GM19239 (cell line): ENCODE measurements around the gene BABAM2.
"Not testable (repeated sequence)": the region's sequence is repeated elsewhere in the genome, so short reads cannot be mapped to it uniquely, and the experiment has no call there.

Experiments used
- DNase-seq: peaks from one replicate; pipeline ENCODE4 v3.0.0; 2011; ENCODE audit warnings: low spot score; ENCODE audit not compliant: insufficient read length
- FAIRE-seq: peaks from 2 replicates; lab custom pipeline; 2011; peaks lifted over from hg19 to GRCh38; lab: Jason Lieb, UNC

The BABAM2 gene

DNA sequence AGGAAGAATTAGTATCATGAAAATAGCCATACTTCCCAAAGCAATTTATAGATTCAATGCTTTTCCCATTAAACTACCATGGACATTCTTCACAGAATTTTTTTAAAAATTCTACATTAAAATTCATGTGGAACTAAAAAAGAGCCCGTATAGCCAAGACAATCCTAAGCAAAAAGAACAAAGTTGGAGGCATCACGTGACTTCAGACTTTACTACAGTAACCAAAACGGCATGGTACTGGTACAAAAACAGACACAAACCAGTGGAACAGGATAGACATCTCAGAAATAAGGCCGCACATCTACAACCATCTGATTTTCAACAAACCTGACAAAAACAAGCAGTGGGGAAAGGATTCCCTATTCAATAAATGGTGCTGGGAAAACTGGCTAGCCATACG, 440.2 kb downstream of the BABAM2 start:
- DNase-seq, FAIRE-seq: not testable (repeated sequence)

DNA sequence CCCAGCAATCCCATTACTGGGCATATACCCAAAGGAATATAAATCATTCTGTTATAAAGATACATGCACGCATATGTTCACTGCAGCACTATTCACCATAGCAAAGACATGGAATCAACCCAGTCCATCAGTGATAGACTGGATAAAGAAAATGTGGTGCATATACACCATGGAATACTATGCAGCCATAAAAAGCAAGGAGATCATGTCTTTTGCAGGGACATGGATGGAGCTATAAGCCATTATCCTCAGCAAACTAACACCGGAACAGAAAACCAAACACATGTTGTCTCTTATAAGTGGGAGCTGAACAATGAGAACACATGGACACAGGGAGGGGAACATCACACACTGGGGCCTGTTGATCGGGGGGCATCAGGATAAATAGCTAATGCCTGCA, 441.3 kb downstream of the BABAM2 start:
- not testable (repeated sequence) for DNase-seq

DNA sequence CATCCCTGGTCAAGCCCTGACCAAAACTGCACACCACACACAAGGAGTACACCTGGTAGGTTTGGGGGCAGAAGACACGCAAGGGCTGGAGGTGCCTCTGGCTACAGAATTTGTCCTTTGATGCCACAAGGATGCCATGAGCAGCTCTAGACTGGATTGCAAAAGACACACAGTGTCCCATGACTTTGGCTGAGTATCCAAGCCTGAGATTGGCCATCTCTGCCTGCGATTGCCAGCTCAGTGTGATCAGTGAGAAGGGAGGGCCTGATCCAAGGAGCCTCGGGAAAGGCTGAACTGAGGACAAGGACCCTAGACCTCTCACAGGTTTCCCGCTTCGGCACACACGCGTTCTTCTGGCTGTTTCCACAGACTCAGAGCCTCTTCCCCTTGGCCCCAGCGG, 442.2 kb downstream of the BABAM2 start:
- FAIRE-seq (no peak), DNase-seq (no peak)

More for the DNA sequence above, 441.3 kb downstream of the BABAM2 start:
- FAIRE-seq = not testable (repeated sequence)

DNA sequence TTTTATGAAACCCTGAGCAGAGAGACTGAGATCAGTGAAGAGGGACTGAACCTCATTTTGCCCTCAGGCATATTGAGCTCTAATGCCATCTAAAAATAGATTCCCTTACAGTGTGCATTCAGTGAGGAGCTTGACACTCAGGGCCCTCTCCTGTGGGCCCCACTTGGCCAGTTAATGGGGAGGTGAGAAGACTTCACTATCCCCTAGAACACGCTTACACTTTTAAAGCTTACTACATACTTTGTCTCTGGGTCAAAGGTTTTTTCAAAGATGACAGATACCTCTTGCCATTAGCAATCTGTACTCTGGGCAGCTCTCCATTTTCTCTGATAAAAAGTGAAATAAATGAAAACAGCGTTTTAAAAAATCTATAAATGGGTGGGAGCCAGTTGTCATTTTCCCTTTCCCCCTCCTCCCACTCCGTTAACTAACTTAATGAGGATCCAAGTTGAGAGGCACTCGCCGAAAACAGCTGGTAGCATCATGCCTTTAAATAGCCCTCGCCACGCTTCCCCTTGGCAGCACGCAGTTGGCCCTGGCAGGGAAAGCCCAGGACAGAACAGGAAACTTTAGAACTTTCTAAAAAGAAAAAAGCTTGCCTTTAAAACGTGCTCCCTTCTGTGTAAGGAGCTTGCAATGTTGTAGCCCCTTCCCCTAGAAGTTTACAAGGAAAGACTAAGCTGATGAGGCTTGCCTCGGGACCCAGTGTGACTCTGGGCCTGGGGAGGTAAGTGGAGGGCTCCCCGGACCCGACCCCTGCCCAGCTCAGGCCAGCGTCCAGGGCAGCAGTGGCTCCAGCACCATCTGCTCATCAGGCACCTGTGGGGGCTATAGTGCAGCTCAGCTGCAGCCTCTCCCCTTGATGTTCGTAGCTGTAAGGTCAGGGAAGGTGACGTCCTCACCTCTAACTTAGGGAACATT, 443.3 kb downstream of the BABAM2 start:
- FAIRE-seq = no peak
- no peak for DNase-seq

DNA sequence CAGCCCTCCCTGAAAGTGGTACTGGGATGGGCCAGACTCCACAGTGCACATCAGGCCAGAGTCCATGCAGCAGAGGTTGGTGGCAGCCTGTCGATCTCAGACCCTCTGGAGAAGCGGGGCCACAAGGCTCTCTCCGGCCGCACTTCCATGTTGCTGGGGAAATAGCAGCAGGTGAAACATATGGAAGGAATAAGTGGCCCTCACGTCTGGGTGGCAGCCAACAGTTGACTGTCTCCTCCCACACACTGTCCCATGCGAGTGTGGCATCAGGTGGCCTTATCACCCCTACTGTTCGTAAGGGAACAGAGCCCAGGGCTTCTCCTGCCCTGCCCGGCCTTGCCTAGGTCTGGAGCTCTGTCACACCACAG, 444.0 kb downstream of the BABAM2 start:
- FAIRE-seq = no peak
- DNase-seq = no peak

DNA sequence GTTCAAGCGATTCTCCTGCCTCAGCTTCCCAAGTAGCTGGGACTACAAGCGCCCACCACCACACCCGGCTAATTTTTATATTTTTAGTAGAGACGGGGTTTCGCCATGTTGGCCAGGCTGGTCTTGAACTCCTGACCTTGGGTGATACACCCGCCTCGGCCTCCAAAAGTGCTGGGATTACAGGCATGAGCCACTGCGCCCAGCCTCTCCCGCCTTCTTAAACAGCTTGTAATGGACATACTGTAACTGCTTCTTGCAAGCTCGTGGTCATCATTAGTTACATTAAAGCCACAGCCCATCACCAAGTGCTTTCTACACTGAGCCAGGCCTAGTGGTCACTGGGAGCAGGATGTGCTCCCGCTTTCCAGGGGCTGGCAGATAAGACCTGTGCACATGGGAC, 444.7 kb downstream of the BABAM2 start:
- not testable (repeated sequence) for DNase-seq, FAIRE-seq

DNA sequence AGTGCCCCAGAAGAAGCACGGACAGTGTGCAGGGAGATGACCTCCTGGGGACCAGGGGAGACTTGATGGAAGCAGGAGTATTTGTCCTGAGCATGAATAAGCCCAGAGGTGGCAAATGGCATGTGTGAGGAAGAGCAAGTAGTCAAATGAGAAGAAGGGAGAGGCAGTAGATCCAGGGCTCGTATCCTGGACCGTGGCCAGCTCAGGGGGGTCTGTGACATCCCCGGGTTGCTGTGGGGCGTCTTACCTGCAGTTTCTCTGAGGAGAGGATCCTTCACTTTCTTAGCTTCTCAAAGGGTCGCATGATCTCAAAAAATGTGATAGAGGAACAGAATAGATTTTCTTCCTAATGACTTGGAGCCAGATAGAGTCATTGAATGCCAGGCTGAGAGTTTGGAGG, 445.1 kb downstream of the BABAM2 start:
- no peak for FAIRE-seq
- no peak for DNase-seq

DNA sequence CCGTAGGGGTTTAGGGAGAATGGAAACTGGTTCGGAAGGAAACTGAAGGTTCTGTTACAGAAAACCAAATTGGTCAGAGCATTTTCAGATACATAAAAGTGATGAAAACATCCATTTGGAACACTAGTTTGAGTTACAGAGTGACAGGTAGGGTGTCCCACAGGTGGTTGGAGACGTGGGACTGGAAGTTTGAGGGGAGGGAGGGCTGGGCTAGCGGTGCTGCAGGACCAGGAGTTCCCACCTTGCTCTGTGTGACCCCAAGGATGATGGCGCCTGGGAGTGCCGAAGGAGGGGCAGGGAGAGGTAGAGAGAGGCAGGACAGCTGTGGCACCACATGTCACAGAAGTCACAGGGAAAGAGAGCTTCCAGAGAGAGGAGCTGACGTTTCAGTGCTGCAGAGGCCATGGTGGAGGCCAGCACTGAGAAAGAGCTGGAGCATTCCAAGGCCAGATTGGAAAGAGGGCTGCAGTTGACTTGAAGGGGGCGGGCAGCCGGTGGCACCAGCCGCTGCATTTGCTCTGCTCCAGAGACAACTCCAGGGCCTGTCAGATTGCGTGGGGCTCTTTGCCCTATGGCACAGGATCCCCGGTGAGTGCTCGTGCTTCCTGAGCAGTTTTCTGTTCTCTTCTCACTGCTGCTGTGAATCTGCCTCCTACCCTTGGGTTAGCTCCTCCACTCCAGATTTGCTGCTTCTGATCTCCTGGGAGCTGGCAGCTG, 445.9 kb downstream of the BABAM2 start:
- FAIRE-seq = no peak
- no peak for DNase-seq

DNA sequence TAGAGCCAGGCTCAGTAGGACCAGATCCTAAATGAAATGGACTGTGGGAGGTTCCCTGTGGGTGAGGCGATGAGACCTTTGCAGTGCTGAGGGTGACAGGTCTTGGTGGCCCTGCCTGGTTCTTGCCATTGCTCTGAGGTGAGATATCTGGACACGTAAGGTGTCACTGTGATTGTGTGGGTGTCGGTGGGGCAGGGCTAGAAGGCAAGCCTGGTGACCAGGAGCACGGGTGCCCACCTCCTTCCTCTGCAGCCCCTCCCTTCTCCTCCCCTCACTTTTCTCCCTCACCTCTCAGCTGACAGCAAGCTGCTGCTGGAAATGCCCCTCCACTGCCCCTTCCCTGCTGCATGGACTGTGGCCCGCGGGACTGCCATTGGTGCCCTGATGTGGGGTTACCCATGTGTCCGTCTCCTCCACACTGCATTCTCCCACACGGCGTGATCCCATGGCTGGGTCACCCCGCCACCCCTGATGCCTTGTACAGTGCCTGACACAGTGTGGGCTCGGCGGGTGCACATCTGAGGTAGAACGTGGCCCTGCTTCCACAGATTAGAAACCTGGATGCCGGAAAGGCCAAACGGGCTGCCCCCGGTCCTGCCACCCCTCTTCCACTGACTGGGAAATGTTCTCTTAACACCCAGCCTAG, 446.6 kb downstream of the BABAM2 start:
- DNase-seq (no peak), FAIRE-seq (no peak)

DNA sequence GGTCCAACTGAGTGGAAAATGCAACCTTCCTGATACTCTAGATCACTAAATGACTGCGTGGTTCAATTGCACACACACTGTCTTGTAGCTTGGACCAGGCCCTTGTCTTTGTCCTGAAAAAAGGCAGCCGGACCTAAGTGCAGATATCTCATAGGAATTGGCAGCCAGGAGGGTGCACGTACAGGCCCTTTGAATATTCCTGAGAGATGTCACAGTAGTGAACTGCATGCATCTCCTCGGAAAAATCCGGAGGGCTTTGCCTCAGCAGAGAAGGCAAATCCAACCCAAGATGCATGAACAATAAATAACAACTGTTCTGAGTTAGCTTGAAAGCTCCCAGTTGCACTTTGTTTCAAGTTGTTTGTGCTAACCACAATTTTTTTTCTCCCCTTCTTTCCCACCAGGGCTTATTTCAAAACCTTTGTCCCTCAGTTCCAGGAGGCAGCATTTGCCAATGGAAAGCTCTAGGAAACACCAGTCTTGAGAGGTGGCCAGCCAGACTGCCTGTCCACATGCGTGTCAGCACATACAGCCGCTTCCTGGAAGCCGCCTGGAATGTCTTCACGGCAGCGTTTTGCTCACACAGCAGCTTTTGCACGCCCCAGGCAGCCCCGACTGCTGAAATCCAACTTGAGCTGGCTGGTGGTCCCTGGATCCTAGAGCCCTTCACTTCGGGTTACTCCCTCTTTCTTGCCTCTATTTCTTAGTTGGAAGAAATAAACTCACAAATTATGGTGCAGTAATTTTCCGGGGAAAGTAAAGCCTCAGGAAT, 447.7 kb downstream of the BABAM2 start:
- DNase-seq (no peak), FAIRE-seq (no peak)

DNA sequence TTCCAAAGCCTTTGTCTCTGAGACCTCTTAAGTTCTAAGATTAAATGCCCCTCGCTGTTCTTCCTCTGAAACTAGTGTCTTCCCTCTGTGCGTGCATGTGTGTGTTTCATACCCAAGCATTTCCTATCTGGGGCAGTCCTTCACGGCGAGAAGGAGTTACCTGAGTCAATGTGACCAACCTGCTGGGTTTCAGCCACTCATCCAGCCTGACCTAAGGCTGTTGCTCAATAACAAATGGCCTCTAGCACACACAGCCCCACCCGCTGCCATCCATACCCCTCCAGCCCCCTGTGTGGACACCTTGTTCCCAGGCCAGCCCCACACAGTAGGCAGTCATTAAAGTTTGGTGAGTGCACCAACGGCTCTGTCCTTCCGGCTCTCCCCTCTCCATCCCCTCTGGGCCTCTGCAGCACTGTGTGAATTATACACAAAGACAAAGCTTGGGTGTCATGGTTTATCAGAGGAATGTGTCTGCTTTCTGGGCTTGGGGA, 448.3 kb downstream of the BABAM2 start:
- DNase-seq (no peak), FAIRE-seq (no peak)

DNA sequence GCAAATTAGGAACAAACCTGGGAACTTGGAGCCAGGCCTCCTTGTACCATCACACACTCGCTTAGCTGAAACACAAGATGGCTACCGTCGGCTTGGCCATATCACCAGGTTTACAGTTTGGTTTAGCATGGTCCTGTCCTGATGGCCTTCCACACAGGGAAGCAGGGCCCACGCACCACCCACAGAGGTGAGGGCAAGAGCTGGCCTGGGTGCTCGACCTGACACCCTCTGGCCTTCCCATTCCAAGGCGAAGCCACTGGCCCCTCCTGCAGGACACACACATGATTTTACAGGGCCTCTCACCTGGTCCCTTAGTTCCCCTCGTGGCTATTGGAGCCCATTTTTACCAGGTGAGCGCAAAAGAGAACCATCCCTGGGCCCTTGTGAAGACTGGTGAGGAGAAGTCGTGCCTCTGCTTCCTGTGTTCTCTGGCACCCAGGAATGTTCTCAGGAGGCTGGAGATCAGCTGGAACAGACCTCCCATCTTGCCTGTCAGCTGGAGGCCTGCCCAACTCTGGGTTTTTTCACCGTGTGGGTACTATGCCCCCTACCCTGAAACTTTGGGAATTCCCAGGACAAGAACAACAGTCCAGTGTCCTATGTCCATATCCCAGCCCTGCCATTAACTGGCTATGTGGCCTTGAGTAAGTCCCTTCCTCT, 449.1 kb downstream of the BABAM2 start:
- DNase-seq (no peak), FAIRE-seq (no peak)

DNA sequence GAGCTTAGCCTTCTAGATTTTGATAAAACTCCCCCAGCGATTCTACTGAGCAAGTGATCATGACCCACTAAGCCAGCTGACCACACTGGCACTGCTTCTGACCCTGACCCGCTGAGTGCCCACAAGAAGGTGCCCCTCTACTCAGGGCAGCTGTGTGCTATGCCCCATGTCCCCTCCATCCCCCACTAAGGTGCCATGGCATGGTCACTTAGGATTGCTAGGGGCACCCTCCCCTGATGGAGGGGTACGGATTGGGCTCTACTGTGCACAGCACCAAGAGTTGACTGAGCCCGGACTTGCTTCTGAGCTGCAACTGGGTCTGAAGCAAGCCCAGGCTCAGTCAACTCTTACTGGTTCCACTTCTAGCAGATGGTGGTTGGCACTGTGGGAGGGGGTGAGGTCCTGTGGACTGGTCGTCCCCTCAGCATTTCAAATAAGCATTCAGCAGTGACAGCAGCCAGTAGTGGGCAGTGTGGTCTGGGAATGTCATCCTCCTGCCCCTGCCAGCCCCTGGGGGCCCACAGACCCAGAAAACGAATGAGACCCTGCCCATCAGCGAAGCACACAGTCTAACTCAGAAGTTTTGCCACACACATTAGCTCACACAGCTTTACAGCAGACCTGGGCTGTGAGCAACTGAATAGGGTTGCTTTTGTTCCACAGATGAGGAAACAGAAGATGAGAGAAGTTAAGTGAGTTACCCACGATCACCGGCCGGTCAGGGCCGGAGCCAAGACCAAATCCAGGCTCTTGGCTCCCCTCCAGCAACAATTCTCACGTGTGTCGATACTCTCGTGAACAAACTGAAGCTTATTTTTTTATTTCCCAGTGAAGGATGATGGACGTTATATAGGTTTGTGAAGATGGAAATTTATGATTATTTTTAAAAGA, 450.0 kb downstream of the BABAM2 start:
- no peak for FAIRE-seq

DNA sequence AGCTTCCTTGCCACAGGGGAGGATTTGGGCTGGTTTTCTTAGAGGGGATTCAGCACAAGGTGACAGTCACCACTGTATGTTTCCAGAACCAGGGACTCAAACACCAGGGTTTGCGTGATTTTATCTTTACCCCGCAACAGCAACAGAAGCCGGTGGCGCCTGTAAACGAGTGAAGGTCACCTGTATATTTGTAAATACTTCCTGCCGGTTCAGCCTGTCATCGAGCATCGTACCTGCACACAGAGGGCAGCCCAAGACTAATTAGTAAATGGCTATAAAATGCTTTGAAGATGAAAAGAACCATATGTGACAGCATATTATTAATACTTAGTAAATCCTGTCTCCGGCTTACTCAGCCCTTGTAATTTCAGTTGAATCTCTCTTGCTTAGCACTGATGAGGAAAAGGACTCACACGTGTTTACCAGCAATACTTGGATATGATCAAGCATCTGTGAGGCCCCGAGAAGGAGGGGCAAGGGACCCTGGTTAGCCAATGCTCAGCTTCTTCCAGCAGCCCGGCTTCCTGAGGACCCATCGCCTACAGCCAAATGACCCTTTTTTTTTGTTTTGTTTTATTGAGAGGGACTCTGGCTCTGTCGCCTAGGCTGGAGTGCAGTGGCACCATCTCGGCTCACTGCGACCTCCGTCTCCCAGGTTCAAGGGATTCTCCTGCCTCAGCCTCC, 450.8 kb downstream of the BABAM2 start:
- FAIRE-seq (no peak), DNase-seq (no peak)

More for the DNA sequence above, 450.0 kb downstream of the BABAM2 start:
- DNase-seq = no peak

DNA sequence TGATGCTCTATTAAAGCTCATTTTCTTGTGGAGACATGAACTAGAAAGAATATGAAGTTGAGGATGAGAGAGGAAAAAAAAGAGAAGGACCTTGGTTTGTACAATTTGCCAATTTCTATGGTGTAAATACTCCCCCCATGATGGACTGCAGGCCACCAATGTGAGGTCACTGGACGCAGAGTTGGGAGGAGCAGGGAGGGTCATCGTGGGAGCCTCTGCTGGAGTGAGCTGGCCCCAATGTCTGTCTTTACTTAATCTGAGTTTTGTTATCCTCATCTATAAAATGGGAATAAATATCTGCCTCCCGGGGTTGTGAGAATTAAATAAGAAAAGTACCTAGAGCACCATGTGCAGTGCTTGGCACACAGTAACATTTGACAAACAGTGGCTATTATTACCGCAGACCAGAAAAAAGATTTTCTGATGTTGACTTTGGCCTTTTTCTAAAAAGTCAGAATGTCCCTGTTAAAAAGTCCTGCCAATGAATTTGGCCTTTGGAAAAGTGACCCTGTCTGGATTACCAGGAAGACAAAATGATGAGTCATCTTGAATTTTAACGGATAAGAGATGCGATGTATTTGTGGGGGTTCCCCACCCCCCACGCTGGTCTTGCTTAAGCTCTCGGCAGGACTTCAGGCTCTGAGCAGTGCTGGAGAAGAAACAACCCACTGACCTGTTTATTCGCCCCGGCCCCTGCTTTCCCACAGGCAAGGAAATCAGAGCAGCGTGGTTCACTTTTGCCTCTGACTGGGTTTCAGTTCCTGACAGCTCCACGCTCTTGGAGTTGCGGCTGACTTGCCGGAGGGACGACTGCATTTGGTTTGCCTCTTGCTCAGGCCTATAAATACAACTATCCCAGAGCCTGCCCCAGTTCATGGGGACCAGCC, 451.8 kb downstream of the BABAM2 start:
- no peak for FAIRE-seq
- no peak for DNase-seq

DNA sequence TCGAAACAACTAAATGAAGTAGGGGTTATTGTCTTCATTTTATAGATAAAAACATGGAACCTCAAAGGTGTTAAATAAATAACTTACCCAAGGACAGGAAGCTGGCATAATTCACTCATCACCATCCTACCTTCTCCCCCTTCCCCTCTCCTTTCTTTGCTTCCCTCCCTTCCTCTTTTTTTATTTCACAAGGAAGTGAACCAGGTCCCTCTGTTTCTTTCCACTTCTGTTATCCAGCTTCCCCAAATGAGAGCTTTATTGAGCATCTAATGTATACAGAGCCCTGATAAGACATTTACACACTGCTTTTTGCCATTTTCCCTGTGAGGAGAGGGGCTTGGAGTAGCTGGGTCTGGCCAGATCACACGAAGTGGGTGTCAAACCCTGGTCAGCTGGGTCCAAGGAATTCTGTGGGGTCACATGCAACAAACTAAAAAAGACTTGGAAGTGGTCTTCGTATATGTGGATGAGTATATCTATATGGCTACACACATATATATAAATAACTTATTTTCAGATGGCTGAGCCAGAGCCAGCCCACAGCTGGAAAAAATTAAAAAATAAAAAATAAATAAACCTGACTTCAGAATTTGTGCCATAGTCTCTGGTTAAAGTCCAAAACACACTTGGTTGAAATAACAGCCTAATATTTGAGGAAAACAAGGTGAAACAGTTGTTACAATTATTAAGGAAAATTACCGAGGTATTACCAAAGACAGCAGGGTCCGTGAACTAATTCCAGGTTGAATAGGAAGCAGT, 452.8 kb downstream of the BABAM2 start:
- FAIRE-seq = no peak
- DNase-seq = no peak
